Brain microvascular endothelial cell (primary cell): ENCODE results near the gene ZNF416.

Experiments used
- DNase-seq: peaks from one replicate; pipeline ENCODE4 v3.0.0-alpha.2; 2020
- H3K27ac ChIP-seq: fragments of 250-450 bp; sonication (Bioruptor Pico); 2 replicates; pipeline ENCODE4 v1.5.1; 2020; ENCODE audit warnings: mild to moderate bottlenecking, moderate library complexity
- H3K27me3 ChIP-seq: fragments of 250-450 bp; sonication (Bioruptor Pico); replicated peaks from 2 replicates; pipeline ENCODE4 v1.5.1; 2020; ENCODE audit warnings: mild to moderate bottlenecking
- H3K36me3 ChIP-seq: fragments of 250-450 bp; sonication (Bioruptor Pico); replicated peaks from 2 replicates; pipeline ENCODE4 v1.5.1; 2020; ENCODE audit warnings: mild to moderate bottlenecking
- H3K4me3 ChIP-seq: 2 replicates; pipeline ENCODE4 v1.5.1; 2011; ENCODE audit warnings: low read depth, mild to moderate bottlenecking, control low read depth, low read length, moderate library complexity
- in situ Hi-C: cut with HindIII; loops from 2 replicates; pipeline ENCODE4 v1.10.0; 2017; ENCODE audit warnings: low sequenced_read_pairs, low pct_ligation_motif_present
- TF ChIP-seq, protein P1 (sequence below): IDR thresholded peaks from 2 replicates; pipeline ENCODE4 v1.5.1; 2011; ENCODE audit warnings: low read depth, mild to moderate bottlenecking, moderate library complexity, low read length, control low read depth, inconsistent platforms; ENCODE audit errors: missing control alignments

ZNF416 gene

DNA sequence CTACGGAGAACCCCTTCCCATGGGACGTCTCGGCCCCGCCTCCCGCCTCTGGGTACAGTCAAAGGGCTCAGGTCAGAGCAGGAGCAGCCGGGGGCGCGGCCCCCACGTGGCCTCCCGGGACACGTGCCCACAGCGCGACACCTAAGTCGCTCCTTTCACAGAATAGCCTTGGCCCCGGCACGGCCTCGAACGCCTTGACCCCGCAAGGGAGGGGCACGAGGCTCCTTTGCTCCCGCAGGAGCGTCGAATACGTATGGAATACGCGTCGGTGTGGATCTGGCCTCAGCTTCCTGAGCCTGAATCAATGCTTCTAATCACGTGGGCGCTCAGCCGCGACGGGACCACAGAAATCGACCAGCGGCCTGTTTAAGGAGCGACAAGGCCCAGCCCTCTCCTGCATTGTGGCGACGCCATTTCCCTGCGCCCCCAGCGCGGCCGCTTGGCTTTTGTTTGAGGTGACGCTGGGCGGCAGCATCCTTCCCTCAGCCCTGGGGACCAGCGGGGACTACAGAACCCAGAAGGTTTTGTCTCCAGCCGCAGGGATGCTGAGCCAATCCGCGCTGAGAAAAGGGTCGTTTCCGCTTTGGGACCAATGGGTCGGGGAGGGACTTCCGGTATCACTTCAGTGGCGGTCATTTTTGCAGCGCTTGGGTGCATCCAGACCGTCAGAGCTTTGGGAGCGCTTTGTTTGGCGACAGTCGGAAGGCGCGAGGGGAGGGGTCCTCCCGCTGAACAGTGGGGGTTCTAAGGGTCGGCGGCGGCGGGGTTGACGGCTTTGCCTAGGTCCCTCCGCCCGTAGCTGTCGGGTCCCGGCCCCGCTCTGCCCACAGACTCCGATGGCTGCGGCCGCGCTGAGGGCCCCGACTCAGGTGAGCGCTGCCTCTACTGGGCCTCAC lies 5.1 kb upstream of the ZNF416 start, which contains the start of gene ZIK1:
TSS of gene ZIK1 (plus strand) at position 625 of the 896 bp plus-strand sequence. CDS start at position 837, 212 bp downstream.
- TF ChIP-seq, protein P1, sequence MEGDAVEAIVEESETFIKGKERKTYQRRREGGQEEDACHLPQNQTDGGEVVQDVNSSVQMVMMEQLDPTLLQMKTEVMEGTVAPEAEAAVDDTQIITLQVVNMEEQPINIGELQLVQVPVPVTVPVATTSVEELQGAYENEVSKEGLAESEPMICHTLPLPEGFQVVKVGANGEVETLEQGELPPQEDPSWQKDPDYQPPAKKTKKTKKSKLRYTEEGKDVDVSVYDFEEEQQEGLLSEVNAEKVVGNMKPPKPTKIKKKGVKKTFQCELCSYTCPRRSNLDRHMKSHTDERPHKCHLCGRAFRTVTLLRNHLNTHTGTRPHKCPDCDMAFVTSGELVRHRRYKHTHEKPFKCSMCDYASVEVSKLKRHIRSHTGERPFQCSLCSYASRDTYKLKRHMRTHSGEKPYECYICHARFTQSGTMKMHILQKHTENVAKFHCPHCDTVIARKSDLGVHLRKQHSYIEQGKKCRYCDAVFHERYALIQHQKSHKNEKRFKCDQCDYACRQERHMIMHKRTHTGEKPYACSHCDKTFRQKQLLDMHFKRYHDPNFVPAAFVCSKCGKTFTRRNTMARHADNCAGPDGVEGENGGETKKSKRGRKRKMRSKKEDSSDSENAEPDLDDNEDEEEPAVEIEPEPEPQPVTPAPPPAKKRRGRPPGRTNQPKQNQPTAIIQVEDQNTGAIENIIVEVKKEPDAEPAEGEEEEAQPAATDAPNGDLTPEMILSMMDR: peak; percentile 16
- Histone ChIP-seq H3K4me3 (peak within 1 kb of the TSS; percentile 72), H3K27ac (no peak within 1 kb of the TSS), H3K27me3 (no peaks in the 10 kb centered on the region), H3K36me3 (peaks cover 3% of the 10 kb centered on the region)
- in situ Hi-C loops: no loop called here
- peak; percentile 91 for DNase-seq

DNA sequence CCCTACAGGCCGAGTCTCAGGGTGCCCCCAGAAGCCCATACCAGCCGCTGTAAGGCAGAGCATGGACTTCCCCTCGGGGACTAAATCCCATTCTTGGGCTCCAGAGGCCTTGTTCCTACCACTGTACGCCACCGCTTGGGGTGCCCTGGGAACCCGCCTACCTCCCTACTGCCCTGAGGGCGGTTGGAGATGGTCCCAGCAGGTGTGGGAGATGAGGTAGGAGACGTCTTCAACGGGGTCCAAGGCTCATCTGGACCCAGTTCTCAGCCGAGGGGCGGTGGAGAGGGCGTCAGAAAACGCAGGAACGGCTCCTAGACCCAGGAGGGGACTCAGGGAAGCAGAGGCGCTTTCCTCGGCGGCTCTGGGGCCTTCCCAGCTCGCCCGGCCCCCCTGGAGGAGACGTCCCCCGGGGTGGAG lies 4.4 kb upstream of the ZNF416 start:
- Histone ChIP-seq H3K4me3 (no peak overlapping the region), H3K27ac (no peak overlapping the region), H3K36me3 (no peaks in the 10 kb centered on the region), H3K27me3 (no peaks in the 10 kb centered on the region)
- no peak for DNase-seq
- in situ Hi-C loops: no loop called here
- TF ChIP-seq, protein P1: no peak

DNA sequence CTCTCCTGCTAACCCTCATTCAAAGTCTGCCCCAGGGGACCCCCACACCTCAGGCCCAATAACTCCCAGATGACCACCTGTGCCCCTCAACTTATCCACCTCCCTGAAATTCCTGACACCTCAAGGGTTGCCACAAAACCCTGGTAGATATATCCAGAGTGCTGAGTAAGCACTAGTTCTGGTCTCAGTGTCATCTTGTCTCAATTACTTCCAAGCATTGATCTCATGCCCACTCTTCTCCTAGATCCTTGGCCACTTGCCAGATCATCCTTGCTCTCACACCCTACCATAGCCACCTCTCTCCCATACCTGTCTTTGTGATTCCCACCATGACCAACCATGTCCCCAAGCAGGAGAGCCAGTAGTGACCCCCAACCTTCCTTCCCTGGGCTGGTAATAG lies 2.0 kb downstream of the ZNF416 start:
- Histone ChIP-seq H3K4me3 (no peak overlapping the region), H3K36me3 (peaks cover 52% of the 10 kb centered on the region), H3K27ac (no peak overlapping the region), H3K27me3 (no peaks in the 10 kb centered on the region)
- DNase-seq: no peak
- in situ Hi-C loops: no loop called here
- TF ChIP-seq, protein P1: no peak

DNA sequence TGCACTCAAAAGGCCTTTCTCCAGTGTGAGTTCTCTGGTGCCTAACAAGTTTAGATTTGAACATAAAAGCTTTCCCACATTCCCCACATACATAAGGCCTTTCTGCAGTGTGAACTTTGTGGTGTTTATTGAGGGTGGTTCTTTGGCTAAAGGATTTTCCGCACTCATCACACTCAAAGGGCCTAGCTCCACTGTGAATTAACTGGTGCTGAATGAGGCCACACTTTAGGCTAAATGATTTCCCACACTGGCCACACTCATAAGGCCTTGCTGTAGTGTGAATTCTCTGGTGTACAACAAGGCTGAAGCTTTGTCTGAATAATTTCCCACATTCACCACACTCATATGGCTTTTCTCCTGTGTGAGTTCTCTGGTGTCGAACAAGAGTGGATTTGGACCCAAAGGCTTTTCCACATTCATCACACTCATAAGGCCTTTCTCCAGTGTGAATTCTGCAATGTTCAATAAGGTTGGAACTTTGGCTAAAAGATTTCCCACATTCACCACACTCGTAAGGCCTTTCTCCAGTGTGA lies 6.2 kb downstream of the ZNF416 start:
- H3K36me3 ChIP-seq: peaks cover 59% of the 10 kb centered on the region
- H3K27ac ChIP-seq: no peak overlapping the region
- in situ Hi-C loops: no loop called here
- no peaks in the 10 kb centered on the region for H3K27me3 ChIP-seq
- DNase-seq: no peak
- TF ChIP-seq, protein P1: no peak
- H3K4me3 ChIP-seq: no peak overlapping the region

DNA sequence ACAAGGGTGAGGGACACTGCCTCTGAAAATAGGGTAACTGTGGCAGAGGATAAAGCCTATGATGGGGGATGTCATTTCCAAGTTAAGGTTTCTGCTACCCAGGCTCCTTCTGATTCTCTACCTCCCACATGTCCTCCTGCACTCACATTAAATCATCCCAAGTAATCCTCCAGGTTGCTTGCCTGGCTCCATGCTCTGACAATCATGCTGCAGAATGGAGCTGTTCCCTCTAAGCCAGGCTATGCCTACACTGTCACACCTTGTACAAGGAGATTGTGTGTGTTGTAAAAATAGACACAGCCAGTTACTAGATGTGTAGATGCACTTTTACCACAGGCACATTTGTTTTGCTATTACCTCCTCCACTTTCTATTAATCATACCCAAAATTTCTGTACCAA lies 8.0 kb downstream of the ZNF416 start:
- peaks cover 48% of the 10 kb centered on the region for H3K36me3 ChIP-seq

More for the DNA sequence above, 8.0 kb downstream of the ZNF416 start:
- Histone ChIP-seq H3K27ac (no peak overlapping the region), H3K27me3 (no peaks in the 10 kb centered on the region), H3K4me3 (no peak overlapping the region)
- TF ChIP-seq, protein P1: no peak
- no peak for DNase-seq
- in situ Hi-C loops: no loop called here
